K562 (cell line): ENCODE measurements around the gene ADNP2. TPM values are rescaled to one million over a fixed set of nuclear protein-coding genes. Genes with fewer than 3 reads are reported as not detected.

Experiments
- CBFA2T3 ChIP-seq: fragments of 450-650 bp; IDR thresholded peaks from 2 replicates; pipeline ENCODE4 v1.6.1; 2017
- CCAR2 ChIP-seq: fragments of 200-400 bp; formaldehyde crosslinking; IDR thresholded peaks from 2 replicates; pipeline ENCODE4 v1.6.1; 2017; ENCODE audit warnings: mild to moderate bottlenecking, low read depth, low read length
- EGR1 ChIP-seq: fragments of 450-650 bp; conservative IDR thresholded peaks from 2 replicates; pipeline ENCODE4 v1.6.1; 2017; ENCODE audit warnings: mild to moderate bottlenecking
- ELK1 ChIP-seq: sonication (generic); formaldehyde crosslinking; IDR thresholded peaks from 2 replicates; pipeline ENCODE4 v1.8.1; 2022; ENCODE audit warnings: missing genetic modification reagents
- GABPB1 ChIP-seq: sonication (generic); formaldehyde crosslinking; IDR thresholded peaks from 2 replicates; pipeline ENCODE4 v1.8.0; 2022; ENCODE audit warnings: mild to moderate bottlenecking, missing genetic modification reagents
- HMBOX1 ChIP-seq: sonication (generic); IDR thresholded peaks from 2 replicates; pipeline ENCODE4 v1.6.1; 2016
- IRF2 ChIP-seq: sonication (generic); formaldehyde crosslinking; IDR thresholded peaks from 2 replicates; pipeline ENCODE4 v1.8.1; 2022; ENCODE audit warnings: mild to moderate bottlenecking, missing genetic modification reagents
- JUN ChIP-seq, 2 experiments: sonication (generic) in 1 of 2; formaldehyde crosslinking in 1 of 2; IDR thresholded peaks; 2 replicates each; pipeline versions ENCODE4 v1.6.1 to v1.8.0; 2012 to 2022; ENCODE audit warnings: borderline replicate concordance in 2 of 2, mild to moderate bottlenecking in 2 of 2, improper control_type of control experiment in 1 of 2, low read depth in 1 of 2, low read length in 1 of 2, missing genetic modification reagents in 1 of 2
- JUND ChIP-seq, 2 experiments: IDR thresholded peaks; 2 replicates in 1 of 2; 3 replicates in 1 of 2; pipeline ENCODE4 v1.6.1; 2011; ENCODE audit warnings: borderline replicate concordance in 2 of 2, low read depth in 2 of 2, low read length in 2 of 2, improper control_type of control experiment in 1 of 2, missing biosample characterization in 1 of 2, missing genetic modification characterization in 1 of 2, missing genetic modification reagents in 1 of 2
- KLF10 ChIP-seq: fragments of 250-450 bp; sonication (Bioruptor Pico); IDR thresholded peaks from 2 replicates; pipeline ENCODE4 v1.6.1; 2021; ENCODE audit warnings: matching md5 sums
- MCM2 ChIP-seq: fragments of 450-650 bp; IDR thresholded peaks from 2 replicates; pipeline ENCODE4 v1.6.1; 2017; ENCODE audit warnings: low read depth, mild to moderate bottlenecking
- MNT ChIP-seq, 2 experiments: fragments of 450-650 bp; conservative IDR thresholded peaks; 2 replicates each; pipeline ENCODE4 v1.6.1; 2017; ENCODE audit warnings: mild to moderate bottlenecking in 2 of 2, moderate library complexity in 2 of 2
- NR3C1 ChIP-seq: sonication (generic); formaldehyde crosslinking; IDR thresholded peaks from 2 replicates; pipeline ENCODE4 v1.8.1; 2022; ENCODE audit warnings: missing genetic modification reagents
- TAF1 ChIP-seq: IDR thresholded peaks from 2 replicates; pipeline ENCODE4 v1.6.1; 2011; ENCODE audit warnings: mild to moderate bottlenecking, low read length, moderate library complexity; ENCODE audit not compliant: insufficient read depth, control insufficient read depth, severe bottlenecking; ENCODE audit errors: extremely low read depth
- TEAD1 ChIP-seq, 2 experiments: fragments of 450-650 bp in 1 of 2; sonication (generic) in 1 of 2; formaldehyde crosslinking; IDR thresholded peaks; 2 replicates each; pipeline versions ENCODE4 v1.4.0 to v1.8.0; 2020 to 2022; ENCODE audit warnings: mild to moderate bottlenecking in 2 of 2, missing genetic modification reagents in 1 of 2
- TEAD4 ChIP-seq, 2 experiments: sonication (generic) in 1 of 2; formaldehyde crosslinking in 1 of 2; IDR thresholded peaks; 2 replicates each; pipeline versions ENCODE4 v1.6.1 to v1.8.0; 2012 to 2022; ENCODE audit warnings: borderline replicate concordance in 1 of 2, inconsistent platforms in 1 of 2, low read length in 1 of 2, mild to moderate bottlenecking in 1 of 2, missing genetic modification reagents in 1 of 2
- ZHX1 ChIP-seq: fragments of 150-350 bp; conservative IDR thresholded peaks from 2 replicates; pipeline ENCODE4 v1.6.1; 2014; ENCODE audit warnings: low read length
- ZNF174 ChIP-seq: fragments of 250-450 bp; sonication (Bioruptor Pico); IDR thresholded peaks from 2 replicates; pipeline ENCODE4 v1.4.0; 2020; ENCODE audit warnings: mild to moderate bottlenecking
- ZNF282 ChIP-seq: sonication (generic); formaldehyde crosslinking; IDR thresholded peaks from 2 replicates; pipeline ENCODE4 v1.8.1; 2023; ENCODE audit warnings: missing genetic modification reagents
- polyA plus RNA-seq, 8 experiments: library from polyadenylated mRNA; depleted of rRNA in 4 of 8; stranded (reverse) in 5 of 8; unstranded in 3 of 8; fragments of >200 nt; fragmentation: Nextera tagmentation in 2 of 8; fragmentation: Illumina TruSeq in 1 of 8; extraction: Ambion mirVana in 2 of 8; extraction: Trizol in 1 of 8; gene quantifications; 2 replicates each; pipeline versions ENCODE4 v1.2.1 to v1.2.3, GENCODE V29; 2011 to 2014; ENCODE audit warnings: inconsistent platforms in 1 of 8, missing spikeins in 1 of 8
- total RNA-seq, 7 experiments: library from RNA; depleted of rRNA in 6 of 7; stranded (reverse); fragments of >200 nt in 6 of 7; fragmentation: Illumina TruSeq in 2 of 7; extraction: Trizol in 2 of 7; gene quantifications; 2 replicates each; pipeline versions ENCODE4 v1.2.1 to v1.2.3, GENCODE V29; 2011 to 2021; ENCODE audit warnings: low replicate concordance in 1 of 7

ADNP2 gene
- total and polyA plus RNA-seq, 9 of the 15 experiments (the other 6 are each of a cell fraction or from before 2014, with no cell fraction given): 5.8 to 24.3 (median 16.0) TPM

GRCh38 chr18:80105369-80106167, 3.5 kb upstream of the ADNP2 start (continued):
- TF ChIP-seq MNT (conservative IDR thresholded peaks at IDR 0.05) (no peak), HMBOX1 (0 out of 2 replicates have a peak, but pooled peaks have one; percentile 19), JUND (IDR thresholded peaks at IDR 0.05; ENCODE audit: borderline replicate concordance, low read depth, low read length) (no peak), JUND (tag; IDR thresholded peaks at IDR 0.05; ENCODE audit: borderline replicate concordance, low read depth, low read length) (peak; percentile 33; the same call in 1 of the 3 replicates), TEAD1 (CRISPR knock-in tag; IDR thresholded peaks at IDR 0.05) (no peak), ZNF174 (CRISPR knock-in tag) (no peak), NR3C1 (CRISPR knock-in tag) (no peak), TAF1 (no peak), TEAD4 (IDR thresholded peaks at IDR 0.05; ENCODE audit: low read length) (peak; percentile 51; the same call in 1 of the 2 replicates), TEAD4 (CRISPR knock-in tag; IDR thresholded peaks at IDR 0.05; ENCODE audit: borderline replicate concordance) (no peak), KLF10 (CRISPR knock-in tag) (no peak), IRF2 (no peak), JUN (IDR thresholded peaks at IDR 0.05; ENCODE audit: borderline replicate concordance, low read depth, low read length) (no peak), JUN (CRISPR knock-in tag; IDR thresholded peaks at IDR 0.05; ENCODE audit: borderline replicate concordance) (no peak), CBFA2T3 (peak; percentile 48; the same call in 1 of the 2 replicates), MCM2 (no peak), GABPB1 (CRISPR knock-in tag) (no peak), CCAR2 (no peak), EGR1 (no peak), ZHX1 (no peak), ELK1 (CRISPR knock-in tag) (no peak), ZNF282 (CRISPR knock-in tag) (no peak)
